ENCODE measurements around the gene CRX. TPM values are rescaled to one million over a fixed set of nuclear protein-coding genes. Genes with fewer than 3 reads are reported as not detected.
"Not testable (repeated sequence)": the region's sequence is repeated elsewhere in the genome, so short reads cannot be mapped to it uniquely, and the experiment has no call there.

The CRX gene
- total RNA-seq, 1 donor from 2014 or later: not detected

DNA sequence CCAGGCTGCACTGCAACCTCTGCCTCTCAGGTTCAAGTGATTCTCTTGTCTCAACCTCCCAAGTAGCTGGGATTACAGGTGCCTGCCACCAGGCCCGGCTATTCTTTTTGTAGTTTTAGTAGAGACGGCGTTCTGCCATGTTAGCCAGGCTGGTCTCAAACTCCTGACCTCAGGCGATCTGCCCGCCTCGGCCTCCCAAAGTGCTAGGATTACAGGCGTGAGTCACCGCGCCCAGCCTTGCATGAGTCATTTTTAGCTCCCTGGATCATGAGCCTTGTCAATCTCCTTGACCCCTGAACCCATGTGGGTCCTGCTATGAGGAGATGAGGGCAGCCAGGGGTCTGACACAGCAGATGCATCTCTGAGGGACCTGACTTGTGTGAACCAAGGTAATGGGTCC, 36.5 kb downstream of the CRX start:
- not testable (repeated sequence) for ATAC-seq; DNase-seq (ENCODE audit: low spot score)

DNA sequence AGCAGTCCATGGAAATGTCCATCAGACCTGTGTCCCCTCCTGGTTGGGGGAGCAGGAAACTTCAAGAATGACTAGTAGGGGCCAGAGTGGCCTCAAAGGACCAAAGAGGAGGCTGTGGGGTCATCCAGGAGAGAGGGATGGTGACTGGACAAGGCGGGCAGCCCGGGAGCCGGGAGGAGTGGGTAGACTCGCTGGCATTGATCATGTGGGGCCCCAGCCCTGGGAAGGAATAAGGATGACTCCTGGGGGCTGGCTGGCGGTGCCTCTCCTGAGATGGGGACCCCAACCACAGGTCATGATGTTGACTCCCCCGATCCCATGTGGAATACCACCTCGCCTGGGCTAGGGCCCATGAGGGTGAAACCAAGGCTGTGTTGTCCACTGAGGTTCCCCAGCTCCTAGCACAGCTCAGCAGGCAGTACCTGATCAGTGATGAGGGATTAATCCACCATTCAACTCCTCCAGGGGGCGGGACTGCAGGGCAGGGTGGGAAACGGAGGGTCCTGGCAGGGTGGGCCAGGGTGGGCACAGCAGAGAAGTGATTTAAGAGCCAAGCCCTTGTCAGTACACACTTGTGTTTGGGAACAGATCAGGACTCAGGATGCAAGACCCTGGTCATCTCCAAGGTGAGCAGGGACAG, 37.0 kb downstream of the CRX start, which contains the start of gene TPRX2:
TSS of gene TPRX2 (plus strand) at position 590 of the 640 bp plus-strand sequence. CDS start at position 602, 12 bp downstream.
- DNase-seq (ENCODE audit: low spot score); ATAC-seq: not testable (repeated sequence)

DNA sequence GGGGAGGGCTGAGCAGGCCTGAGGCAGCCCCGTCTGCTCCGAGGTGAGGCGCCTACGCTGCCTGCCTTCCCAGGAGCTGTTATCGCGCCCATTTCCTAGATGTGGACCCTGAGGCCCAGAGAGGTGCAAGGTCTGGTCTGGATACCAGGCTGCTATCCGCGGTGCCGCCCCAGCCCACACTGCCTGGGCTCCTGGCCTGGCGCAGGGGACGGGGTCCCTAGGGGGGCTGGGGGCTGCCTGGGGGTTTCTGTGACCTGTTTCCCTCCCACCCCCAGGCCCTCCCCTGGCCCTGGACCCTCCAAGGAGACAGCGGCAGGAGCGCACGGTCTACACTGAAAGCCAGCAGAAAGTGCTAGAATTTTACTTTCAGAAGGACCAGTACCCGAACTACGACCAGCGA, 38.1 kb downstream of the CRX start:
- not testable (repeated sequence) for ATAC-seq; DNase-seq (ENCODE audit: low spot score)

DNA sequence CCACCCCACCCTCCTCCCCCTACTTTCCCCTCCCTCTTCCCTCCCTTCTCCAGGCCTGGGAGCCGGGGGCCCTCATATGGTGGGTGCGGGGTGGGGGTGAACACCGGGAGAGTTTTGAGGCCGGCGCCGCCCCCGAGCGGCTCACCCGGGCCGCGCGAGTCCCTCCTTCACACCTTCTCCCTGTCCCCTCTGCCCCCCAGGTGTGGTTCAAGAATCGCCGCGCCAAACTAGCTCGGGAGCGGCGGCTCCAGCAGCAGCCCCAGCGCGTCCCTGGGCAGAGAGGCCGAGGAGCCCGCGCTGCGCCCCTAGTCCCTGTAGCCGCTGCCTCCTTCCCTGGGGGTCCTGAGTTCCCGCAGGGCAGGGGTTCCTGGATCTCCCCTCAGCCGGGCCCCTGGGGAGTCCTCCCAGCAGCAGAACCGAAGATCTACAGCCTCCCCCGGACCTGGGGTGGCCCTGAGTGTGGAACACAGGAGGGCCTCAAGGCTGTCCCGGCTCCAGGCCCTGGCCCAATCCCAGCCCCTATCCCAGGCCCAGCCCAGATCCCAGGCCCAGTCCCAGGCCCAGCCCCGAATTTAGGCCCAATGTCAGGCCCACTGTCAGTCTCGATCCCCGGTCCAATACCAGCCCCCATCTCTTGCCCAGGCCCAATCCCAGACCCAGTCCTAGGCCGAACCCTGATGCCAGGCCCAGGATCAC, 39.0 kb downstream of the CRX start:
- no peak for DNase-seq (ENCODE audit: low spot score)
- peak; percentile 55 for ATAC-seq

DNA sequence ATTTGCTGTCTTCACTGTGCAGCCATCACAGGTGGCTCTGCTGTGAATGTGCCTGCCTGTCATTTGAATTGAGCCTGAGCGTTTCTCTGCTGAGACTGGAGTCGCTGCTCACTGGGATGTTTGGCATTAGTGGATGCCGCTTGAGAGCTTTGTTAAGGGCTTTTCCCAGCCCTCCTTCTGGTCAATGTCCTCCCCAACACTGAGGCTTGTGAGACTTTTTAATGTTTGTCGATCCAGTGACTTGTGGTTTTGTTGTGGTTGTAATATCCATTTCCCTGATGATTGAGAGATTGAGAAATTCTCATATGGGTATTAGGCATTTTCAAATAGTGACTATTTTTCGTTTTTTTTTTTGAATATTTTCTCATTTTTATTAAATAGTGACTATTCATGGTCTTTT, 39.9 kb downstream of the CRX start:
- DNase-seq (ENCODE audit: low spot score): no peak
- ATAC-seq: peak; percentile 31

DNA sequence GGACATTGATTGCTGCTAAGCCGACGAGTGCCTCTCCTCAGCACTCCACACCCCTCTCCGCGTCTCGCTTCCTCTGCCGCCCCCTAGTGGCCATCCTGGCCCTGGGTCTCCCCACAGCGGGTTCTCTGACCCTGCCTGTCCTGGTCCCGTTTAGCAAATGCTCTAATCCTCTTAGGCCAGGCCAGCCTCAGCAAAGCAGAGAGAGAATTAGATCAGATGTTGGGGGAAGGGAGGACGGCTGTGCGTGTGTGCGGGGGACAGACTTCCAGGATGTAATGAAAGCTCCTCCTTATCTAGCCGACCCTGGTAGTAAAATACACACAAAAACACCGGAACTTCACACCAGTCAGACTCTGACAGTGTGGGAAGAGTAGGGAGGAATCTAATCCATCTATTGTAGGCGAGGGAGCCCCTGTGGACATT, 41.8 kb downstream of the CRX start:
- ATAC-seq (peak; percentile 72), DNase-seq (ENCODE audit: low spot score) (peak; percentile 84)

DNA sequence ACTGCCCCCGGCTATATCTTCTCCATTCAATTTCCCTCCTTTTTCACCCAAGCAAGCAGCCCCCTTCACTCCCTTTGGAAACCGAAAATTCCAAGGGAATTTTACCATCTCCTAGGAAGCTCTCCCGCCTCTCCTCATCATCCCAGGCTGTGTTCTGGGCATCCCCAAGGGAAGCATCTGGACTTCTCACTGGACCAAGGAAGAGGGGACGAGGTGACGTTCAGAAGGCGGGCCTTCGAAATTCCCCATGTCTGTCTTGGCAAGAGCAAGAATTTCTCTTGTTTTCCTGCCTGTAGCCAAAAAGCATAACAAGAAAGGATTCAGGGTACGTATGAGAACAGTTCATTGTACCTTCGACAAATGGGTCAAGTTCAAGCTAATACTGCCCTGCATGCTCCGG, 43.4 kb downstream of the CRX start:
- DNase-seq (ENCODE audit: low spot score) (no peak), ATAC-seq (no peak)

DNA sequence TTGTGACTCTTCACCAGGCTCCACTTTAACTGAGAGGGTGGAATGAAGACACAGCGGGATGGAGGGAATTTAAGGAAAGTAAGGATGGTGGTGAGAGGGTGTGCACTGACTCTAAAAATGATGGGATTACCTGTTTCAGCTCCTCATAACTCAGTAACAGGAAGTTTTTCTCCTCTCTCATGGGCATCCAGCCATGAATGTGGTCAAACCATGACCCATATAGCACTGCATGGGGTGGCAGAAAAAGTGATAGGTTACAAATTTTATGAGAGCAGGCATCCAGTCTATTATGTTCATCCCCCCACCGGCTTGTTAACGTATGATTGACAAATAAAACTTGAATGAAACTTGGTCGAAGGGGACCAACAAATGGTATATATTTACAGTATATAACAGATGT, 57.2 kb downstream of the CRX start:
- ATAC-seq (no peak), DNase-seq (ENCODE audit: low spot score) (no peak)

DNA sequence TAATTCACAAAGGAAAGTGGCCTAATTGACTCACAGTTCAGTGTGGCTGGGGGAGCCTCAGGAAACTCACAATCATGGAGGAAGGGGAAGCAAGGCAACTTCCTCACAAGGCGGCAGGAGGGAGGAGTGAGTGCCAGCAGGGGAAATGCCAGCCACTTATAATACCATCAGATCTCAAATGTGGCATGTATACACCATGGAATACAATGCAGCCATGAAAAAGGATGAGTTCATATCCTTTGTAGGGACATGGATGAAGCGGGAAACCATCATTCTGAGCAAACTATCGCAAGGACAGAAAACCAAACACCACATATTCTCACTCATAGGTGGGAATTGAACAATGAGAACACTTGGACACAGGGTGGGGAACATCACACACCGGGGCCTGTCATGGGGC, 57.6 kb downstream of the CRX start:
- not testable (repeated sequence) for DNase-seq (ENCODE audit: low spot score); ATAC-seq

DNA sequence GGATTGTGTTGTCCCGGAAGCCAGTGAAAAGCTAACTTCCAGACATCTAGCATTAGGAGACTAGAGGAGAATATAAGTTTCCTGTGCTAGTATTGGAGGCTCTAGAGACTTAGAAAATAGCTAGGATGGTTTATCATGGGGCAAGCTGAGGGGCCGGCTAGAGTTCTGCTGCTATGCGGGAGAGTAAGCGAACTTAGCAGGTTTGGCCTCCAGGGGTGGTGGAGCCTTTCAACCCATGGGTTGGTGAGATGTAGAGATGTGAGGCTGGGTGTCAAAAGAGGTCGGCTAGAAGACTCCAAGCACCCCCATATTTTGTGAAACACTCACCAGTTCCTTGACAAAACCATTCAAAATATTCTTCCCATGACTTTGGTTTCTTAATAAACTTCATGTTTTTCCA, 60.0 kb downstream of the CRX start:
- no peak for ATAC-seq
- no peak for DNase-seq (ENCODE audit: low spot score)

DNA sequence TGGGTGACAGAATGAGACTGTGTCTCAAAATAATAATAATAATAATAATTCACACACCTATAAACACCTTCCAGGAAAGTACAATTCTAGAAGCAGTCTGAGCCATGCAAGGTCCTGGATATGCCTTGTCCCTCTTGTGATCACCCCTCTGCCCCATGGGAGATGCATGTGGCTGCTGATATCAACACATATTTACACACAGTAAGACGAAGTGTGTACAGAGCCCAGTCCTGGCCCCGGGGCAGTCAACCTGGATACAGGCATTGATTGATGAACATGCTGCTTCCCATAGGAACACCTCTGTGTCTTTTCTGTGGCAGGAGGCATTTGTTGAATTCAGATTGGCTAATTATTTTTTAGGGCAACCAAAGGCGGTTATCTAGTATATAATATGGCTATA, 61.2 kb downstream of the CRX start:
- ATAC-seq (peak; percentile 6), DNase-seq (ENCODE audit: low spot score) (no peak)

DNA sequence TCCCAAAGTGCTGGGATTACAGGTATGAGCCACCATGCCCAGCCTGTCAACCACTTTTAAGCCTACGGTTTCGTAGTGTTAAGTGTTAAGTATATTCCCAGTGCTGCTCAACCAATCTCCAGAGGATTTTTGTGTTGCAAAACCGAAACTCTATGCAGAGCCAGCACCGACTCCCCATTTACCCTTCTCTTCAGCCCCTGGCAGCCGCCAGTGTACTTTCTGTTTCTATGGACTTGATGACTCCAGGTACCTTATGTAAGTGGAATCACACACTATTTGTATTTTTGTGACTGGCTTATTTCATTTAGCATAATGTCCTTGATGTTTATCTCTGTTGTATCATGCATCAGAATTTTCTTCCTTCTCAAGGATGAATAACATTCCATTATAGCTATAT, 63.3 kb downstream of the CRX start:
- DNase-seq (ENCODE audit: low spot score) (no peak), ATAC-seq (peak; percentile 37)

DNA sequence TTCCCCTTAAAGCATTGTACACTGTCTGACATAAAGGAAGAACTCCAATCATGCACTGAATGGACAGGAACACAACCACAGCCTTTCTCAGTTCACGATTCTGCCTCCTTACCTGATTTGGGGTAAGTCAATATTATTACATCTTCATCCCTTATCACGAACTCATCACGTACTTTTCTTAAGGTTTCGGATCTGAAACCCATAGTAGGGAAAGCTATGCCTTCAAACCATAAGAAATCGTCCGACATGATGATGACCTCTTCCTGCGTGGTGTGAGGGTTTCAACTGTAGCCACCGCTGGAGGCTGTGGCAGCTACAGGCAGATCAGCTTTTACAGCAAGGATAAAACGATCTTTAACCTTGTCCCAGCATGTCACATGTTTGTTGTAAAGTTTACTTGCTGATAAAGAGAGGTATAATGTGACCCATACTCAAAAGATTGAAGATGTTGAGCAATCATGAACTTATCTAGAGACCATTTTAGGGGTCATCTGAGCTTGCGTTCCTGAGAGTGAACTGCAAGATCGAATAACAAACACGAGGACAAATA, 64.3 kb downstream of the CRX start, which contains the start of gene SULT2A1:
TSS of gene SULT2A1 (minus strand) at position 306 of the 550 bp plus-strand sequence. CDS start at position 248, 58 bp downstream.
- ATAC-seq: peak; percentile 66
- peak; percentile 73 for DNase-seq (ENCODE audit: low spot score)

DNA sequence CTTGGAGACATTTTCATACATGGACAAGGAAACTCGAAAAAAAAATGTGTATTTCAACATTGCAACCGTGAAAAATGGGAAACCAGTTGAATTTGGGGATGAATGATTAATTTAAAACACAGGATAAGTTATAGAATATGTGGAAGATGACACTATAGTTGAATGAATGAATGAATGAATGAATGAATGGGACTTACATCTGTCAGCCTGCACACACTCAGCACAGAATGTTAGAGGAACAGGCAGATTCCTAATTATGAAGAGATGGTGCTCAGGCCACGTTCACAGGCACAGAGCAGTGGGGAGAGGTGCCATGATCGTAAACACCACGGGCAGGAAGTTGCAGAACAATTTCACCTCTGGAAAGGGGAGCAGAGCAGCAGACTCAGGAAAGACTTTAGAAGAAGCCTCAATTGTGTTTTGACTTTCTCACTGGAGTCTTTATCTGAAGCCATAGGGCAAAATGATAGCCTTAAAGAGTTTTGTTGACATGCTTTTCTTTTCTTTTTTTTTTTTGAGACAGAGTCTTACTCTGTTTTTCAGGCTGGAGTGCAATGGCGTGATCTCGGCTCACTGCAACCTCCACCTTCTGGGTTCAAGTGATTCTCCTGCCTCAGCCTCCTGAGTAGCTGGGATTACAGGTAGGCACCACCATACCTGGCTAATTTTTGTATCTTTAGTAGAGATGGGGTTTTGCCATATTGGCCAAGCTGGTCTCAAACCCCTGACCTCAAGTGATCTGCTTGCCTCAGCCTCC, 69.3 kb downstream of the CRX start:
- DNase-seq (ENCODE audit: low spot score) (peak; percentile 38), ATAC-seq (no peak)

DNA sequence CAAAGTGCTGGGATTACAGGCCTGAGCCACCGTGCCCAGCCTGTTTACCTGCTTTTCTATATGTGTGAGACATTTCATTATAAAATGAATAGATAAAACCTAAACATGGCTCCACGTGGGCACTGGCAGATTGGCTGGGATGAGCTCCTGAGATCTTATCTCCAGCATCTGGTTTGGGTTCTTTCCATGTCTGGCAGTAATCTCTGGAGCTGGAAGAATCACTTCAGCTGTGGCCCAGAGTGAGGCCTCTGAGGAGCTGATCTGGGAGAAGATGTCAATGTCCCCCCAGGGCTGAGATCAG, 69.8 kb downstream of the CRX start:
- no peak for ATAC-seq
- DNase-seq (ENCODE audit: low spot score): no peak

DNA sequence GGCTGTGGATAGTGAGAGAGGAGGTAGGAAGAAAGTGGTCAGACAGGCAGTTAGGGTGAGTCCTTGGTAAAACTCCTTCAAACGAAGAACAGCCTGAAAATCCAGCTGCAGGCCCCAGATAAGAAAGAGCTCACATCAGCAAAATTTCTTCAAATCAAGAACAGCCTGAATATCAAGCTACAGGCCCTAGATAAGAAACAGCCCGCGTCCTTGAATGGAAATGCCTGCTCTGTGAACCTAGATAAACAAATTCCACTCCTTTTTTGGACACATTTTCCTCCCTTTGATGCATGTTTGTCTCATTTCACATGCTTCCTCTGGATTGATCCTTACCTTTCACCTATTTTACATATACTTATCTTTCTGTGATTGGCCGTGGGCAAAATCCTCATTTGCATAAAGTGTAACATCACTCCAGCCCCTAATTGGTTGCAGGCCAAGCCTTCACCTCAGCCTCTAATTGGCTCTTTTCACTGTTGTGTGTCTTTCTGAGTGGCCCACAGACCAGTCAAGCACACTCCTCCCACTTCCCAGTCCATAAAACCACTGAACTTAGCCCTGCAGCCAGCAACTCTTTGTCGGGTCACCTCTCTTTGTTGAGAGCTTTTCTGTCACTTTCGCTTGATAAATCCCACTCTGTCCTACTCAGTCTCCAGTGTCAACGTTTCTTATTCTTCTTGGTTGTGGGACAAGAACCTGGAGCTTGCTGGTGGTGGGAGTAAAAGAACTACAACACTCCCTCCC, 70.4 kb downstream of the CRX start:
- ATAC-seq (peak; percentile 81), DNase-seq (ENCODE audit: low spot score) (peak; percentile 91)

Other genes with a start within 250 kb of the CRX start
- 0.08 TPM for gene ZNF541, start 248.8 kb upstream of the CRX start, total RNA-seq
- 6.7 TPM for gene BICRA, start 212.8 kb upstream of the CRX start, total RNA-seq
- gene EHD2, start 108.5 kb upstream of the CRX start, total RNA-seq: 6.3 TPM
- 80.3 TPM for gene NOP53, start 76.4 kb upstream of the CRX start, total RNA-seq
- gene SELENOW, start 43.2 kb upstream of the CRX start, total RNA-seq: 62.9 TPM
- gene TPRX1, start 17.4 kb upstream of the CRX start, total RNA-seq: not detected
- not detected for gene TPRX2, start 37.3 kb downstream of the CRX start, total RNA-seq
- gene SULT2A1, start 64.4 kb downstream of the CRX start, total RNA-seq: 347 TPM
- not detected for gene BSPH1, start 170.2 kb downstream of the CRX start, total RNA-seq
- not detected for gene ELSPBP1, start 172.7 kb downstream of the CRX start, total RNA-seq
- not detected for gene CABP5, start 222.1 kb downstream of the CRX start, total RNA-seq

Data from left lobe of liver (tissue), 2 donors.